Endothelial cell of umbilical vein (primary cell): ENCODE measurements around the gene ZNF618.

Source experiments
- EZH2 ChIP-seq: IDR thresholded peaks from 2 replicates; pipeline ENCODE4 v1.6.1; 2012; ENCODE audit warnings: borderline replicate concordance, low read depth, mild to moderate bottlenecking, moderate library complexity, low read length, inconsistent platforms; ENCODE audit not compliant: severe bottlenecking
- FOS ChIP-seq: IDR thresholded peaks from 2 replicates; pipeline ENCODE4 v1.6.1; 2011; ENCODE audit warnings: mild to moderate bottlenecking, low read length, moderate library complexity, borderline replicate concordance; ENCODE audit not compliant: insufficient read depth
- GATA2 ChIP-seq: IDR thresholded peaks from 2 replicates; pipeline ENCODE4 v1.7.0; 2011; ENCODE audit warnings: low read depth, mild to moderate bottlenecking, moderate library complexity, mixed read lengths, low read length; ENCODE audit not compliant: insufficient read length, insufficient read depth
- JUN ChIP-seq: IDR thresholded peaks from 2 replicates; pipeline ENCODE4 v1.6.1; 2011; ENCODE audit warnings: borderline replicate concordance, low read depth; ENCODE audit not compliant: insufficient read length, insufficient read depth
- MYC ChIP-seq: IDR thresholded peaks from one replicate; pipeline ENCODE4 v1.6.1; 2011; ENCODE audit warnings: mild to moderate bottlenecking, low read depth, low read length
- POLR2A ChIP-seq: IDR thresholded peaks from 2 replicates; pipeline ENCODE4 v1.6.1; 2012; ENCODE audit warnings: low read depth, mild to moderate bottlenecking, control low read depth, low read length
- POLR2AphosphoS5 ChIP-seq: IDR thresholded peaks from 2 replicates; pipeline ENCODE4 v1.6.1; 2012; ENCODE audit warnings: low read depth, mild to moderate bottlenecking, control low read depth, low read length, moderate library complexity; ENCODE audit not compliant: insufficient read depth
- TF ChIP-seq, protein P1 (sequence below), 2 donors: IDR thresholded peaks; 1 replicate in 1 of 2; 2 replicates in 1 of 2; pipeline ENCODE4 v1.5.1; 2011; ENCODE audit warnings: low read length in 2 of 2, mild to moderate bottlenecking in 2 of 2, moderate library complexity in 2 of 2, control low read depth in 1 of 2, inconsistent platforms in 1 of 2, low read depth in 1 of 2; ENCODE audit not compliant: insufficient read depth in 1 of 2; ENCODE audit errors: extremely low read depth in 1 of 2
- TF ChIP-seq, protein P2 (sequence below): IDR thresholded peaks from 2 replicates; pipeline ENCODE4 v1.6.1; 2011; ENCODE audit not compliant: insufficient read depth, insufficient read length

DNA sequence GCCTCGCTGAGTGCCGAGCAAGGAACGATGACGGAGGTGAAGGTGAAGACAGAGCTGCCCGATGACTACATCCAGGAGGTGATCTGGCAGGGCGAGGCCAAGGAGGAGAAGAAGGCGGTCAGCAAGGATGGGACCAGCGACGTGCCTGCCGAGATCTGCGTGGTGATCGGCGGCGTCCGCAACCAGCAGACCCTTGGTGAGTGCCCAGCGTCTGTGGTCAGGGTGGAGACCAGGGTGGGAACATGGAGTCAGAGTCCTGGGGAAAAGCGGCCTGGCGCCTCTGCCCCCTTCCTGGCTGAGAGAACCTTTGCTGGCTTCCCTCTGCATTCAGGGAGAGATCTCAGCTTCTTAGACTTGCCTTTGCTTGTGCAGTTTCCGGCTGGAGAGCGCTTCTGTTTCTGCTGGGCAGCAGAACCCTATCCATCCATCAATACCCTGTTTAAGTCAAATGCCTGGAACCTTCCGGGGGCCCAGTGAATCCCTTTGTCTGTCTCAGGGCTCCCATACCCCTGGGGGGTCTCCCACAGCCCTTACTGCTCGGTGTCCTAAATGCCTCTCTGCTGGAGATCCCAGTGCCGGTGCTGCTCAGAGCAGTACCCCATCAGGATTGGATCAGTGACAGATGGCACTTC lies 112.4 kb downstream of the ZNF618 start:
- TF ChIP-seq JUN (no peak), EZH2 (no peak), FOS (no peak), POLR2AphosphoS5 (no peak), POLR2A (no peak), GATA2 (no peak), MYC (no peak)
- TF ChIP-seq, protein P1, sequence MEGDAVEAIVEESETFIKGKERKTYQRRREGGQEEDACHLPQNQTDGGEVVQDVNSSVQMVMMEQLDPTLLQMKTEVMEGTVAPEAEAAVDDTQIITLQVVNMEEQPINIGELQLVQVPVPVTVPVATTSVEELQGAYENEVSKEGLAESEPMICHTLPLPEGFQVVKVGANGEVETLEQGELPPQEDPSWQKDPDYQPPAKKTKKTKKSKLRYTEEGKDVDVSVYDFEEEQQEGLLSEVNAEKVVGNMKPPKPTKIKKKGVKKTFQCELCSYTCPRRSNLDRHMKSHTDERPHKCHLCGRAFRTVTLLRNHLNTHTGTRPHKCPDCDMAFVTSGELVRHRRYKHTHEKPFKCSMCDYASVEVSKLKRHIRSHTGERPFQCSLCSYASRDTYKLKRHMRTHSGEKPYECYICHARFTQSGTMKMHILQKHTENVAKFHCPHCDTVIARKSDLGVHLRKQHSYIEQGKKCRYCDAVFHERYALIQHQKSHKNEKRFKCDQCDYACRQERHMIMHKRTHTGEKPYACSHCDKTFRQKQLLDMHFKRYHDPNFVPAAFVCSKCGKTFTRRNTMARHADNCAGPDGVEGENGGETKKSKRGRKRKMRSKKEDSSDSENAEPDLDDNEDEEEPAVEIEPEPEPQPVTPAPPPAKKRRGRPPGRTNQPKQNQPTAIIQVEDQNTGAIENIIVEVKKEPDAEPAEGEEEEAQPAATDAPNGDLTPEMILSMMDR (IDR thresholded peaks at IDR 0.05; ENCODE audit: extremely low read depth in 1 of 2, insufficient read depth in 1 of 2, low read depth in 1 of 2, low read length in 2 of 2): no peak
- TF ChIP-seq, protein P2, sequence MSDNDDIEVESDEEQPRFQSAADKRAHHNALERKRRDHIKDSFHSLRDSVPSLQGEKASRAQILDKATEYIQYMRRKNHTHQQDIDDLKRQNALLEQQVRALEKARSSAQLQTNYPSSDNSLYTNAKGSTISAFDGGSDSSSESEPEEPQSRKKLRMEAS: no peak
